GM18858 (cell line): ENCODE data around the gene LMAN1L.

Experiments used
- ATAC-seq: cut with Tn5 transposase; IDR thresholded peaks from one replicate; pipeline ENCODE4 v1.9.1; 2021; ENCODE audit not compliant: unreplicated experiment

Gene LMAN1L

DNA sequence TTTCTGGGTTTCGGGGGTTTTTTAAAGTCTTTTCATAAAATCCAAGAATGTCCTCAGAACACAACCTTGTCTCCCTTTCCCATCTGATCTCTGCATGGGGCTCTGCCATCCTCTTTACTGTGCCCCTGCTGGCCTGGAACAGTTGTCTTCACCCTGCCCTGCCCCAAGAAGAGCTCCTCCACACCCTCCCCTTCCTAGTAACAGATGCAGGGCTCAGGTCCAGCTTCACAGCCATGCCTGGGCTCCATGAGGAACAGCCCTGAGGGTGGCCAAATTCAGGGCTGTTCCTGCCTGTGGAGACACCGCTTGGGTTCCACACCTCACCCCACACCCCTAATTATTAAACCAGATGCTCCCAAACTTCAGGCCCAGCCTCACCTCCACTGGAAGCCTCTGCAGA is 43.2 kb downstream of the LMAN1L start:
- no peak for ATAC-seq

DNA sequence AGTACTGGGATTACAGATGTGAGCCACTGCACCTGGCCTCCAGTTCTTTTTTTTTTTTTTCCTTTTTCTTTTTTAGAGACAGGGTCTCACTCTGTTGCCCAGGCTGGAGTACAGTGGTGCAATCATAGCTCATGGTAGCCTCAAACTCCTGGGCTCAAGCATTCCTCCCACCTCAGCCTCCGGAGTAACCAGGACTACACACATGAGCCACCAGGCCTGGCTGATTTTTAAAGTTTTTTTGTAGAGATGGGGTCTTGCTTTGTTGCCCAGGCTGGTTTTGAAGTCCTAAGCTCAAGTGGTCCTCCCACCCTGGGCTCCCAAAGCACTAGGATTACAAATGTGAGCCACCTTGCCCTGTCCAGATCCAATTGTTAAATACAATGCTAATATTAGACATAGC is 43.9 kb downstream of the LMAN1L start:
- no peak for ATAC-seq

DNA sequence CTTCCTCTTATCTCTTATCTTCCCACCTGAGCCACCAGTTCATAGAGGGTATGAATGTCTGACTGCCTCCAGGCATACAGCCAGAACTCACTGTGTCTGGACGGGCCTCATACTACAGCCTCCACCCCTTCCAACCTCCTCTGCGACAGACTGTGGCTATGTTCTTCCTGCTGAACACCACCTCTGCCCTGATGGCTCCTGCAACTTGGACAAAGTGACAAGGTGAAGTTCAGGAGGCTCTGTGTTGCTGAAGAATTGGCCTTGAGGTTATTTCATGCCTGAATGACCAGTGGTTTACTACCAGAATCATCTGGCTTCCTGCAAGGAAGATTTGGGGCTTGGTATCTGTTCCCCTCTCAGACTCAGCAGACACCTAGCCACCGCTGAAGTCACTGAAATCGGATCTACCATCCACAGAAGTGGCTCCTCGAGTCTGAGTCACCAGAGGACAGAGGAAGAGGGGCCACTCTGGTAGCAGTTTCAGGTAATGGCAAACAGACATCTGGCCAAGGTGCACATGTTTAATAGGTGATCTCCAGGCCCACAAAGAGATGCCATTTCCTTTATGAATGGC is 44.5 kb downstream of the LMAN1L start:
- ATAC-seq, result peak; percentile 58

GRCh38 chr15:74857671-74858368 is 45.2 kb downstream of the LMAN1L start:
- no peak for ATAC-seq

DNA sequence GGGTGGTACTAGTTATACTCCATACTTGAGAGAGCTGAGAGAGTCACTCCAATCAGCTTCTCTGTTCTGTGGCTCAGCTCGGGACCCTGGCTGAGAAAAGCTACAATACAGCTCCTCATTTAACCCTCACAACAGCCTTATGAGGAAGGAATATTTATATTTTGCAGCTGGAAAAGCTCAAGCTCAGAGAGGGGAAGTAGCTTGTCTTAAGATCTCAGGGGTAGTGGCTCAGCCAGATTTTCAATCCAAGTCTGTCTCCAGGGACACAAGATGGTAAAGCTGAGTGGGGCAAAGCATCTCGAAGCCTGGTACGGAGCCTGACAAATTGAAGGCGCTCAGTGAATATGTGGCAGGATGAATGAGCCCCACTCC is 45.7 kb downstream of the LMAN1L start:
- ATAC-seq, result no peak

DNA sequence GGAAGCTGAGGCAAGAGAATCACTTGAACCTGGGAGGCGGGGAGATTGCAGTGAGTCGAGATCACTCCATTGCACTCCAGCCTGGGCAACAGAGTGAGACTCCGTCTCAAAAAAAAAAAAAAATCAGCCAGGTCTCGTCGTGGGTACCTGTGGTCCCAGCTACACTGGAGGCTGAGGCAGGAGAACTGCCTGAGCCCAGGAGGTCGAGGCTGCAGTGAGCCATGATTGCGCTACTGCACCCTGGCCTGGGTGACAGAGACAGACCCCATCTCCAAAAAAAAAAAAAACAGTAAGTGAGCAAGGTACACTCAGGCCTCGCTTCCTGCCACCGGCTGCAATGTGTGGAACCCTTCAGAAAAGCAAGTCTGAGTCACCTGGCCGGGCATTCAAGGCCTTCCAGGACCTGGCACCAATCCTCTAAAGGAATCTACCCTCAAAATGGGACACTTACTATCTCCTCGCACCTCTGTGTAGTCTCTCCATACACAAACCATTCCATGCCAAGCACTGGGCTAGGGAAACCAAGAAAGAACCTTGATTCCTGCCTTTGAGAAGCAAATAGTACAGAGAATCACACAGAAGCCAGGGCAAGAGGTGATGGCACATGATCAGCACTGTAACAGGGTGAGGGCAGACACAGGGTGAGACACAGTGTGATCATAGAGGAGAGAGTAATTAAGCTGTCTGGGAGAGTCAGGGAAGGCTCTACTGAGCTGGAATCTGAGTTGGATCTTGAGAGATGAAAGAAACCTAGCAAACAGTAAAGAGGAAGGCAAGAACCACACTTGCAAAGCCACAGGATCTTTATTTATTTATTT is 50.8 kb downstream of the LMAN1L start:
- ATAC-seq, result no peak

DNA sequence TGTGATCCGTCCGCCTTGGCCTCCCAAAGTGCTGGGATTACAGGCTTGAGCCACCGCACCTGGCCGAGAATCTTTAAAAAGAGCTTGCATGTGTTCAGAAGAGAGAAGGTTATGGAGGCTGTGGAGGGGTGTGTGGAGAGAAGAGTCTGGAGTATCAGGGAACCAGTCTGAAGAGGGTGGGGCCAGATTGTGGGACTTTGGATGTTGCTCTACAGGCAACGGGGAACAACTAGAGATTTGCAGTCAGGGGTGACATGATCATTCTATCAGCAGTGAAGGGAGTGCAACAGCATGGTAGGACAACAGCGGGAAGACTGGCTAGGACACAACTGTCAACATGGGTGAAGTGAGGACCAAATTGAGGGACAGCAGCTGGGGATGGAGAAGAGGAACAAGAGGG is 51.7 kb downstream of the LMAN1L start:
- no peak for ATAC-seq

DNA sequence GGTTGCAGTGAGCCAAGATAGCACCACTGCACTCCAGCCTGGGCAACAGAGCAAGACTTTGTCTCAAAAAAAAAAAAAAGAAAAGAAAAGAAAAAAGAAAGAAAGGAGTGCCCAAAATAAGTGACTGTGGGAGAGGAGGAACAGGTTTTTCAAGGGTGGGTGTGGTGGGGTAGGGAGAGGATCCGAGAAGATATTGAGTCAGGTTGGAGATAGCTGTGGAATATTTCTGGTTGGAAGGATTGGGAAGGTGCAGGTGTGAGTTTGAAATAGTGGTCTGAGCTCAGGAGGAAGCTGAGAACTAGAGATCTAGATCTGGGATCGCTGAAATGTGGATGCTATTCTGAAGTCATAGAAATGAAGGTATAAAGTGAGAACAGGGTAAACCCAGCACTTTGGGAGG is 52.7 kb downstream of the LMAN1L start:
- no peak for ATAC-seq

DNA sequence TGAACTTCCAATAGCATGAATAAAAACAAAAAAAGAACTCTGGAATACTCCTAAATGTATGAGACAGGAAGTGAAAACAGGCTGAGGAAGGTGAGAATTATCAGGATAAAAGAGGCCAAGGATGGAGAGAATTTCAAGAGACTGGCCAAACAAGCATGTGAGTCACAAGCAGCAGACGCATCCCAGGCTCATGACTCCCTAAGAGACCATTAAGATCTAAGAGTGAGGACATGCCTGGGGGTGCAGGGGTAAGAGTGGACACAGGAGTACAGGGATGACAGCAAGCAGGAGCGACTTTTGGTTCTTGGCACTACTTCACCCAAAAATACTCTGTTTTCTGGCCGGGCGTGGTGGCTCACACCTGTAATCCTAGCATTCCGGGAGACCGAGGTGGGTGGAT is 53.5 kb downstream of the LMAN1L start:
- ATAC-seq, result no peak

DNA sequence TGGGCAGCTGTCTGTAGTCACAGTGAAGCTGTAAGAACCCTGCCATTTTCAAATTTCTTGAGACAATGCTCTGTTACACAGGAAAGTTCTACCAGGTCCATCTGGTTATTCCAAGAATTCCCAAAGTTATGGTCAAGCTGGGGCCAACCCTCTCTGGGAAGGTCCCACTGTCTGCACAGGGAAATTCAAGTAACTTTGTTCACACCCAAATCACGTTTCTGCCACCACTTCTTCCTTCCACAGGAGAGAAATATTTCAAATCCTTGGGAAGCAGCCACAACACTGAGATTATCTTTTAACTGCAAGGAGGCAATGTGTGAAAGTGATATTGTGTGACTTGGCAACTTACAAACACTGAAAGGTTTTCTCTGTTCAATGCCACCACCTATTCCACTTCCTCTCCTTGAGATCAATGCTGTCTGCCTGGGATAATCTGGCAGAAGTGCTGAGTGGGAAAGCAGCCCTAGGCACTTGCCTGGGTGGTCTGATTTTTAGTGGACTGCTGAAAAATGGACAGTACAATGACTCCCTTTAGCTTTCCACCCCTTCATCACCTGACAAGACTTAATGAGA is 54.9 kb downstream of the LMAN1L start:
- no peak for ATAC-seq

DNA sequence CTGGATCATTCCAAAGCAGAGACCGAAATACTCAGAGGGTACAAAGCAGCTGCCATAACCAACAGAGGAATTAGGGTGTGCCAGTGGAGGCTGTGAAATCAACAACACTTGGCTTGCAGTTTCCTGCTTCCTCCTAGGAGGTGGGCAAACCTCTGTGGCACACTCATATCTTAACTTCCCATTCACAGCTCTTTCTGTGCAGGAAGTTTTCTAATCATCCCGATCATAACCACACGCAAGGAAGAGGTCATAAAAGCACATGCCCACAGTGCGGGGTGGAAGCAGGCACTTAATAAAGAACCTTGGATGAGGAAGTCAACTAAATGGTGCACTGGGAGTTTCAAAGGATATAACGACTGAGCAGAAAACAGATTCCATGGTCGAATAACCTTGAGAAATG is 55.4 kb downstream of the LMAN1L start:
- no peak for ATAC-seq

- no peak for ATAC-seq
Observed at GRCh38 chr15:74869372-74869725, 56.7 kb downstream of the LMAN1L start.

DNA sequence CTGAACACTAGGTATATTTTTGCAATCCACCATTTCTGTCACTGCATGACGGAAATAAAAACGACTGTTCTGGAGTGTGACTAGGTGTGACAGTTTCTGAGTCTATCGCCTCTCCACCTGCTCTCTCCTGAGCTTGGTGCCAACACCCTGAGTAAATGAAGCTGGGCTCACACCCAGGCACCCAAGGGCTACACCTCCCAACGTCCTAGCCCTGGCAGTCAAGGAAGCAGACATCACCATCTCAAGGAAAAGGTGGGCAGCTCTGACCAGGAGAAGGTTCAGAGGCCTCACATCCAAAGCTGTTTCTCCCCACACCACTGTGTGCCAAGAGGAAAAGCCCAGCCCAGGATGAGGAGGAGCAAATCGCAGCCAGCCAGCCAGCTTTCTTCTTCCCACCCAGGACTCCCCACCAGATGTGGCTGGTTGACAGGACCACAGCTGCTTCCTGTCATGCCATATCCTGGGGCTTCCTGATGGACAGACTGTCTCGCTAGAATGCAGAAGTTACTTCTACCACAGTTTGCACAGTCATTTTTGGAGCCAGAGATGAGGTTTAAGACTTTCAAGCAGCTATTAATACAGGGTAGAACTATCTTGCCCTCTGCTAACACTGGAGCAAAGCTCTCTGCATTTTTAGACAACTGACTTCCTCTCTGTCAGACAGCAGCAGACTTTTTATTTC is 57.2 kb downstream of the LMAN1L start:
- ATAC-seq, result peak; percentile 63

GRCh38 chr15:74870436-74871215 is 58.0 kb downstream of the LMAN1L start:
- ATAC-seq, result no peak

DNA sequence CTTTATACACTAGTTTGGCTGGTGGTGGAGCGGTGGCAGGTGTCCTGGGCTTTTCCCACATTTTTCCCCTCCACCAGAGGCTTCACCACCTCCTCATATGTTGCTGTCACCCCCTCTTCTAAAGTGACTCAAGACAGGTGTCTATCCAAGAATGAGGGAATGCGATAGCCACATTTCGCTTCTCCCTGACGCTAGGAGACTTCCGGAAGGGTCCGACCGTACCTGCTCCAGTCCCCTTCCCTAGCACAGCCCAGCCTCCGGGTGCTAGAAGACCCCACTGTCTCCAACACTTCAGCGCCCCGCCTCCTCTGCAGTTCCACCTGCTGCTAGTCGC is 60.0 kb downstream of the LMAN1L start:
- no peak for ATAC-seq

DNA sequence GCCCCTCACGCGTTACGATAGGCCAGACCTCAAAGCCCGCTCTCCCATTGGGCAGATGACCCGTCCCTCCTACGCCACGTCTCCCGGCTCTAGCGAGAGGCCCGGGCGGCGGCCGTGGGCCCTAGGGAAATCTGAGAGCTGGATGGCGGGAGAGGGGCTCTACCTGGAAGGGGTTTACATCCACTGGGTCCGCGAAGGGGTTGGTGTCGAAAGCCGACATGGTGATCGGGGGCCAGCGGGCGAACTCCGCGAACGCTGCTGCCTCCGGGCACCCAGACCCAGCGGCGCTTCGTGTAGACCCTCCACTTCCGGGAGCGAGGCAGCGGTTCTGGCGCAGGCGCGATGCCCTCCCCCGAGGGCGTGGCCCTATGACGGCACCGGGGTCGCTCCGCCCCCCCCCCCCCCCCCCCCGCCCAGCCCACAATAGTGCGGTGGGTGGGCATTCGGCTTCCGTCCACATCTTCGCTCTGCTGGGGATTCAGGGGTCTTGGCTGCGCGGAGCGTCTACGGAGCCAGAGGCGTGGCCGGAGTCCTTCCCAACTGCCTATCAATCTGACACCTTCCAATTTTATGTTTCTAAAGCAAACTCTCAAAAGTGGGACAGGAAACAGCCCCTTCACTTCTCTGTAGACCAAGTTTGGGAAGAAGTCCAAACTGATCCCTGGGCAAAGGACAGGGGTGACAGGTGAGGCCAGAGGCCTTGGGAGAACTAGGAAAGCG is 60.6 kb downstream of the LMAN1L start, which contains the start of gene SCAMP2:
Gene SCAMP2 (minus strand): TSS at position 330 of the 720 bp plus-strand sequence. CDS start 110 bp downstream, at position 220.
- peak; percentile 55 for ATAC-seq

GRCh38 chr15:74873756-74874424 is 61.3 kb downstream of the LMAN1L start:
- no peak for ATAC-seq
